ENCODE measurements around the gene USO1. TPM values are rescaled to one million over a fixed set of nuclear protein-coding genes. Genes with fewer than 3 reads are reported as not detected.

USO1 gene
- total and polyA plus RNA-seq, 9 of the 15 experiments (the other 6 are each of a cell fraction or from before 2014, with no cell fraction given): 19.3 to 97.8 (median 48.5) TPM

DNA sequence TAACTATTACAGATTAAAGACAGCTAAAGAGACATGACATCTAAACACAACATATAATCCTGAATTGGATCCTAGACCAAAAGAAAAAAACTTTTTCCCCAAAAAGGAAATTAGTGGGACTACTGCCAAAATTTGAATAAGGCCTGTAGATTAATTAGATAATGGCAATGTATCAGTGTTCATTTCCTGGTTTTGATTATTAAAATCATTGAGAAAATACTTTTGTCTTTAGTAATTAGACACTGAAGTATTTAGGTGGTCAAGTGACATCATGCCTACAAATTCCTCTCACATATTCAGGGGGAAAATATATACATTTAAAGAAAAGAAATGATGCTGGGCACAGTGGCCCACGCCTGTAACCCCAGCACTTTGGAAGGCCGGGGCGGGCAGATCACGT lies 10.4 kb upstream of the USO1 start:
- no peaks in the 10 kb centered on the region for H3K27me3 ChIP-seq (ENCODE audit: control insufficient read depth in 2 of 2, insufficient read depth in 2 of 2, low read length in 2 of 2)
- in situ Hi-C loops (cut with MboI): no loop called here
- H3K9me1 ChIP-seq (ENCODE audit: control insufficient read depth, insufficient read depth, low read length): no peaks in the 10 kb centered on the region
- FAIRE-seq (no peak), ATAC-seq (no peak), DNase-seq (ENCODE audit: extremely low read depth in 1 of 4, low spot score in 3 of 4) (no peak)
- 81% methylated on average over 4 of the region's 4 CpGs for WGBS (ENCODE audit: insufficient coverage, low coverage, missing lambda C conversion rate)
- no peak overlapping the region for H3K9ac ChIP-seq (ENCODE audit: insufficient read depth in 1 of 2, low read depth in 2 of 2, low read length in 2 of 2)
- no peaks in the 10 kb centered on the region for H3K9me3 ChIP-seq (replicated peaks; ENCODE audit: control insufficient read depth, insufficient read depth, low read depth, low read length)
- intact Hi-C loops (cut with micrococcal nuclease): no loop called here
- no peaks in the 10 kb centered on the region for H4K20me1 ChIP-seq (replicated peaks; ENCODE audit: control insufficient read depth, insufficient read depth, low read length)
- POLR2A ChIA-PET: interaction anchor here (0.6 to 7.2 kb wide), 2 partner anchors 10 to 13 kb away, joined by 4 to 57 read pairs; partner anchors contain the start of gene USO1
- no peak overlapping the region for H3K4me2 ChIP-seq (ENCODE audit: insufficient read depth, low read length)
- CTCF ChIA-PET (ENCODE audit: low intra/inter-chr PET ratio): no interaction called here
- H3K36me3 ChIP-seq (ENCODE audit: control insufficient read depth, insufficient read depth, low read length): peaks cover 3% of the 10 kb centered on the region; the same call in 1 of the 3 replicates
- H3K79me2 ChIP-seq (ENCODE audit: control insufficient read depth, insufficient read depth, low read length): no peaks in the 10 kb centered on the region; the same call in 1 of the 3 replicates
- H3K4me1 ChIP-seq (replicated peaks in 1 of 2; ENCODE audit: control insufficient read depth in 2 of 2, insufficient read depth in 2 of 2, low read length in 2 of 2): no peaks in the 10 kb centered on the region
- BruUV-seq (replicated peaks): no TSS peak
- no peak overlapping the region for H2AFZ ChIP-seq (ENCODE audit: low read depth, low read length)
- TF ChIP-seq ZNF143 (CRISPR knock-in tag; IDR thresholded peaks at IDR 0.05) (no peak), ZNF134 (CRISPR knock-in tag; conservative IDR thresholded peaks at IDR 0.05) (no peak), HNRNPH1 (optimal IDR thresholded peaks at IDR 0.05; ENCODE audit: low read depth, low read length) (no peak), SIRT6 (IDR thresholded peaks at IDR 0.05; ENCODE audit: low read depth, low read length) (no peak), ZNF175 (CRISPR knock-in tag; IDR thresholded peaks at IDR 0.05; ENCODE audit: low read depth) (no peak), ZNF384 (IDR thresholded peaks at IDR 0.05; ENCODE audit: low read depth, low read length) (no peak), ZNF431 (CRISPR knock-in tag; IDR thresholded peaks at IDR 0.05) (no peak), CBX8 (IDR thresholded peaks at IDR 0.05; ENCODE audit: borderline replicate concordance, extremely low read depth, low read depth, low read length, poor library complexity, severe bottlenecking) (no peak), SMARCA4 (IDR thresholded peaks at IDR 0.05) (no peak), ZBTB8A (IDR thresholded peaks at IDR 0.05; ENCODE audit: partially characterized antibody) (no peak), RFX5 (IDR thresholded peaks at IDR 0.05; ENCODE audit: low read depth, low read length) (no peak)
- TF ChIP-seq, protein P1, sequence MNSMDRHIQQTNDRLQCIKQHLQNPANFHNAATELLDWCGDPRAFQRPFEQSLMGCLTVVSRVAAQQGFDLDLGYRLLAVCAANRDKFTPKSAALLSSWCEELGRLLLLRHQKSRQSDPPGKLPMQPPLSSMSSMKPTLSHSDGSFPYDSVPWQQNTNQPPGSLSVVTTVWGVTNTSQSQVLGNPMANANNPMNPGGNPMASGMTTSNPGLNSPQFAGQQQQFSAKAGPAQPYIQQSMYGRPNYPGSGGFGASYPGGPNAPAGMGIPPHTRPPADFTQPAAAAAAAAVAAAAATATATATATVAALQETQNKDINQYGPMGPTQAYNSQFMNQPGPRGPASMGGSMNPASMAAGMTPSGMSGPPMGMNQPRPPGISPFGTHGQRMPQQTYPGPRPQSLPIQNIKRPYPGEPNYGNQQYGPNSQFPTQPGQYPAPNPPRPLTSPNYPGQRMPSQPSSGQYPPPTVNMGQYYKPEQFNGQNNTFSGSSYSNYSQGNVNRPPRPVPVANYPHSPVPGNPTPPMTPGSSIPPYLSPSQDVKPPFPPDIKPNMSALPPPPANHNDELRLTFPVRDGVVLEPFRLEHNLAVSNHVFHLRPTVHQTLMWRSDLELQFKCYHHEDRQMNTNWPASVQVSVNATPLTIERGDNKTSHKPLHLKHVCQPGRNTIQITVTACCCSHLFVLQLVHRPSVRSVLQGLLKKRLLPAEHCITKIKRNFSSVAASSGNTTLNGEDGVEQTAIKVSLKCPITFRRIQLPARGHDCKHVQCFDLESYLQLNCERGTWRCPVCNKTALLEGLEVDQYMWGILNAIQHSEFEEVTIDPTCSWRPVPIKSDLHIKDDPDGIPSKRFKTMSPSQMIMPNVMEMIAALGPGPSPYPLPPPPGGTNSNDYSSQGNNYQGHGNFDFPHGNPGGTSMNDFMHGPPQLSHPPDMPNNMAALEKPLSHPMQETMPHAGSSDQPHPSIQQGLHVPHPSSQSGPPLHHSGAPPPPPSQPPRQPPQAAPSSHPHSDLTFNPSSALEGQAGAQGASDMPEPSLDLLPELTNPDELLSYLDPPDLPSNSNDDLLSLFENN (IDR thresholded peaks at IDR 0.05; ENCODE audit: low read depth in 2 of 2, low read length in 2 of 2): no peak
- TF ChIP-seq, protein P2, sequence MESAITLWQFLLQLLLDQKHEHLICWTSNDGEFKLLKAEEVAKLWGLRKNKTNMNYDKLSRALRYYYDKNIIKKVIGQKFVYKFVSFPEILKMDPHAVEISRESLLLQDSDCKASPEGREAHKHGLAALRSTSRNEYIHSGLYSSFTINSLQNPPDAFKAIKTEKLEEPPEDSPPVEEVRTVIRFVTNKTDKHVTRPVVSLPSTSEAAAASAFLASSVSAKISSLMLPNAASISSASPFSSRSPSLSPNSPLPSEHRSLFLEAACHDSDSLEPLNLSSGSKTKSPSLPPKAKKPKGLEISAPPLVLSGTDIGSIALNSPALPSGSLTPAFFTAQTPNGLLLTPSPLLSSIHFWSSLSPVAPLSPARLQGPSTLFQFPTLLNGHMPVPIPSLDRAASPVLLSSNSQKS (CRISPR knock-in tag; IDR thresholded peaks at IDR 0.05): no peak
- H3K4me3 ChIP-seq: no peak overlapping the region
- no peak overlapping the region for H3K27ac ChIP-seq (ENCODE audit: extremely low read depth, low read depth, low read length)
